BLaER1 (cell line): Measurements from ENCODE around the gene CYB5A.

Experiments
- H3K27ac ChIP-seq: shearing (Covaris generic); formaldehyde crosslinking; 2 replicates; pipeline ENCODE4 v1.8.1; 2022
- H3K27me3 ChIP-seq: shearing (Covaris generic); formaldehyde crosslinking; 2 replicates; pipeline ENCODE4 v1.8.1; 2022
- H3K36me3 ChIP-seq: shearing (Covaris generic); formaldehyde crosslinking; 2 replicates; pipeline ENCODE4 v1.8.1; 2022
- H3K4me1 ChIP-seq: shearing (Covaris generic); formaldehyde crosslinking; 2 replicates; pipeline ENCODE4 v1.8.1; 2022
- H3K4me2 ChIP-seq: shearing (Covaris generic); formaldehyde crosslinking; 2 replicates; pipeline ENCODE4 v1.8.1; 2022
- H3K4me3 ChIP-seq: shearing (Covaris generic); formaldehyde crosslinking; 2 replicates; pipeline ENCODE4 v1.8.1; 2022
- H3K9ac ChIP-seq: shearing (Covaris generic); formaldehyde crosslinking; 2 replicates; pipeline ENCODE4 v1.8.1; 2022
- H3K9me3 ChIP-seq: shearing (Covaris generic); formaldehyde crosslinking; 2 replicates; pipeline ENCODE4 v1.8.1; 2022
- H4K20me1 ChIP-seq: shearing (Covaris generic); formaldehyde crosslinking; 2 replicates; pipeline ENCODE4 v1.8.1; 2022
- Cebpa-rat ChIP-seq: shearing (Covaris generic); IDR thresholded peaks from 2 replicates; pipeline ENCODE4 v1.8.1; 2022

Gene CYB5A

DNA sequence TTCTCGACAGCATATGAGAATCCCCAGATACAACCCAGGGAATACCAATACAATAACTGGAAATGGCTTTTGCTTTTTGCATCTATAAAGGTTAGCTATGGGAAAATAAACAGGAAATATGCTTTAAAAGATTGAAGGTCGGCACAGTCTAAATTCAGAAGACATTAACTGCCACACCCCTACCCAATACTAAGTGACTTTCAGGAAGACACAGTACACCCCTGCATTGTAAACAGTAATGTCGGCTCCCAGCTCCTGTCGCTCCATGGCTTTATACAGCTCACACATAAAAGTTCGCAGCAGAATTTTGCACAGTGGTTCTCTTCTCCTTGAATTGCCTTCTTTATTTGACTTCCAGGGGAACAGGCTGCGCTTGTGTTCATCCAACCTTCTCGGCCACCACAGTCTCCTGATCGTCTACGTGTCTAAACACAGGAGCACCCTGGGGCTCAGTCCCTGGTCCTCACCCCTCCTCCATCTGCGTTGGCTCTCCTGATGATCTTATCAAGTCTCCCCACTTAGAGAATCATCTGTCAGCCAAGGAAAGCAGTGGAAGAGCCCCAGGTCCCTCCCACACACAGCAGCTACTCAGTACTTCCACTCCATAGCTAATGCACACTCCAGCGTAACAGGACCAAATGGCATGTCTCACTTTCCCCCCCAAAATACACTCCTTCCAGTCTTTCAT is 22.7 kb downstream of the CYB5A start:
- Histone ChIP-seq H3K27ac (no peak overlapping the region), H3K27me3 (no peaks in the 10 kb centered on the region), H3K36me3 (peaks cover 37% of the 10 kb centered on the region), H3K4me1 (no peaks in the 10 kb centered on the region), H3K9ac (no peak overlapping the region), H3K4me2 (no peak overlapping the region), H3K9me3 (no peaks in the 10 kb centered on the region), H3K4me3 (no peak overlapping the region), H4K20me1 (peaks cover 10% of the 10 kb centered on the region; the same call in 1 of the 2 replicates)
- no peak for TF ChIP-seq Cebpa-rat

- H4K20me1 ChIP-seq: peaks cover 4% of the 10 kb centered on the region; the same call in 1 of the 2 replicates
- H3K27me3 ChIP-seq: no peaks in the 10 kb centered on the region
- no peak for TF ChIP-seq Cebpa-rat
- H3K36me3 ChIP-seq: peaks cover 39% of the 10 kb centered on the region
- no peak overlapping the region for H3K4me3 ChIP-seq
- H3K9me3 ChIP-seq: no peaks in the 10 kb centered on the region
- H3K27ac ChIP-seq: no peak overlapping the region
- H3K4me1 ChIP-seq: no peaks in the 10 kb centered on the region
- no peak overlapping the region for H3K9ac ChIP-seq
- no peak overlapping the region for H3K4me2 ChIP-seq
Measured at GRCh38 chr18:74268175-74268574, 23.6 kb downstream of the CYB5A start.

DNA sequence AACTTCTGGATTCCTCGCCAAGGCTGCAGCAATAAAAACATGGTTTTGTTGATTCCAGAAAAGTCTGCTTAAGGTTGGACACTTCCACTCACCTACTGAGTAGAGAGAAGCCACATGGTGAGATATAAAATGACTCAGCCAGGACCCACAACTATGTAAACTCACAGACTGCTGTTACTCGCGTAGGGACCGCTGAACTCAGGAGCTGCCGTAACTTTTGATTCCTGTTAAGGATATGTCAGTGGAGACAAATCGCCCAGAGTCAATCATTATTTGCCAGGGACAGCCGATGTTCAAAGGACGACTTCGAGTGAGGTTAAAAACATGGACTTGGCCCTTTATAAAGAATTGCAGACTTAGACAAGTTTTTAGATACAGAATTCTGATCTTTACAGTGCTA is 25.6 kb downstream of the CYB5A start:
- Histone ChIP-seq H3K36me3 (peaks cover 59% of the 10 kb centered on the region), H3K27me3 (no peaks in the 10 kb centered on the region)

GRCh38 chr18:74265546-74266098 is 26.1 kb downstream of the CYB5A start:
- Histone ChIP-seq H3K4me1 (no peaks in the 10 kb centered on the region), H3K9me3 (no peaks in the 10 kb centered on the region), H4K20me1 (peaks cover 4% of the 10 kb centered on the region; the same call in 1 of the 2 replicates), H3K27me3 (no peaks in the 10 kb centered on the region), H3K9ac (no peak overlapping the region), H3K36me3 (peaks cover 63% of the 10 kb centered on the region), H3K4me3 (no peak overlapping the region), H3K27ac (no peak overlapping the region), H3K4me2 (no peak overlapping the region)
- no peak for TF ChIP-seq Cebpa-rat

More for the DNA sequence above, 25.6 kb downstream of the CYB5A start:
- no peak overlapping the region for H3K27ac ChIP-seq
- H3K4me3 ChIP-seq: no peak overlapping the region
- peaks cover 4% of the 10 kb centered on the region; the same call in 1 of the 2 replicates for H4K20me1 ChIP-seq
- TF ChIP-seq Cebpa-rat: no peak
- no peaks in the 10 kb centered on the region for H3K9me3 ChIP-seq
- H3K4me1 ChIP-seq: no peaks in the 10 kb centered on the region
- no peak overlapping the region for H3K4me2 ChIP-seq
- no peak overlapping the region for H3K9ac ChIP-seq

GRCh38 chr18:74264303-74265020 is 27.3 kb downstream of the CYB5A start:
- H3K4me1 ChIP-seq: no peaks in the 10 kb centered on the region
- H3K4me2 ChIP-seq: no peak overlapping the region
- H3K9me3 ChIP-seq: no peaks in the 10 kb centered on the region
- H4K20me1 ChIP-seq: peaks cover 4% of the 10 kb centered on the region; the same call in 1 of the 2 replicates
- peaks cover 72% of the 10 kb centered on the region for H3K36me3 ChIP-seq
- no peak overlapping the region for H3K4me3 ChIP-seq
- H3K9ac ChIP-seq: no peak overlapping the region
- no peak for TF ChIP-seq Cebpa-rat
- no peak overlapping the region for H3K27ac ChIP-seq
- no peaks in the 10 kb centered on the region for H3K27me3 ChIP-seq

DNA sequence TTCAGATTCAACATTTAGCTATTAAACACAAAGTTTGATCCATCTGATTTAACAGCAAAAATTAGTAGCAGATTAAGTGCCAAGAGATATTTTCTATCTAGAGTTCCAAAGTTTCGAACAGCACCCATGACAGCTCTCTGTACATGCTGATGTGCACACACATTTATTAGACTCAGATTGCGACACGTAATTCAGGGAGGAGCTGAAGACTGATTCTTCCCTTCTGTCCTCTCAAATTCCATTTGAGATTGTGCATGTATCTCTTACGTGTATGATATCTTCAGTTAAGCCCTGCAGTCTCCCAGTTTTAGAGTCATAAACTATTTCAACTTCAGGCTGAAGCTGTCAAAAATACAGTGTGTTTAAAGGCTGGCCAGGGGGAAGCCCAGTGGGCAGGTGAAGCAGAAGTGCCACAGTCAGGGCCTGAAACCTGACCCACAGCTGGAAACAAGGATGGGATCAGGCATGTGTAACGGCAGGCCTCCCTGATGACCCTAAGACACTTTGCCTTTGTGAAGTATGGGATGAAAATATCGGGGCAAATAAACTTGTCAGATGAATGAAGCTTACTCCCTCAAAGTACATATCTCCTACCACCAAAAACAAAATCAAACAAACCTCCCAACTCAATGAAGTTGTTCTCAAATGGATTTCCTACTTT is 30.6 kb downstream of the CYB5A start:
- H3K27ac ChIP-seq: no peak overlapping the region
- H3K4me1 ChIP-seq: no peaks in the 10 kb centered on the region
- no peak overlapping the region for H3K4me2 ChIP-seq
- H3K9me3 ChIP-seq: no peaks in the 10 kb centered on the region
- H3K4me3 ChIP-seq: no peak overlapping the region
- peaks cover 70% of the 10 kb centered on the region for H3K36me3 ChIP-seq
- no peaks in the 10 kb centered on the region for H4K20me1 ChIP-seq
- no peak for TF ChIP-seq Cebpa-rat
- H3K27me3 ChIP-seq: no peaks in the 10 kb centered on the region
- no peak overlapping the region for H3K9ac ChIP-seq

GRCh38 chr18:74259347-74259746 is 32.4 kb downstream of the CYB5A start:
- Histone ChIP-seq H4K20me1 (no peaks in the 10 kb centered on the region), H3K36me3 (peaks cover 52% of the 10 kb centered on the region), H3K27ac (no peak overlapping the region), H3K4me3 (no peak overlapping the region), H3K9ac (no peak overlapping the region), H3K4me1 (peaks cover 8% of the 10 kb centered on the region), H3K27me3 (no peaks in the 10 kb centered on the region), H3K9me3 (no peaks in the 10 kb centered on the region), H3K4me2 (no peak overlapping the region)
- no peak for TF ChIP-seq Cebpa-rat

- peaks cover 48% of the 10 kb centered on the region for H3K36me3 ChIP-seq
- H3K9me3 ChIP-seq: no peaks in the 10 kb centered on the region
- H3K27me3 ChIP-seq: no peaks in the 10 kb centered on the region
- TF ChIP-seq Cebpa-rat: no peak
- H3K27ac ChIP-seq: no peak overlapping the region
- no peak overlapping the region for H3K9ac ChIP-seq
- no peak overlapping the region for H3K4me2 ChIP-seq
- no peak overlapping the region for H3K4me3 ChIP-seq
- no peaks in the 10 kb centered on the region for H4K20me1 ChIP-seq
- H3K4me1 ChIP-seq: peaks cover 8% of the 10 kb centered on the region
Measured at GRCh38 chr18:74257083-74257482, 34.7 kb downstream of the CYB5A start.

DNA sequence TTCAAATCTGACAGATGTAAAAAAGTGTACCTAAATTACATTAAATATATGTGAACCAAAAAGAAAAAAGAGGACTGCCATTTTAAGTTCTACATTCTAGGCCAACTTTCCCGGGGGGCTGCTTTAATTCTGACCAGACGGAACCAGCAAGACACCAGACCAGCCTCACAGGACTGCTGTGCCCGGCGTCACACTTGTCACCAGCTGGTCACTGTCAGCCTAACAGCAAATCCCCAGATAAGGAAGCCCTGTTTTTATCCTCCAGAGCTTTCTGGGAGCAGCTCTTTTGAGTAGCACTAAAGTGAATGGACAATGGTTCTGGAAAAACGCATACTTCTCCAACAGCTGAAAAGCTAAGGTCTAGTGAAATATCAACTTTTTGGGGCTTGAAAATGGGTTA is 35.6 kb downstream of the CYB5A start:
- no peaks in the 10 kb centered on the region for H3K9me3 ChIP-seq
- peaks cover 8% of the 10 kb centered on the region for H3K4me1 ChIP-seq
- no peak overlapping the region for H3K4me2 ChIP-seq
- no peaks in the 10 kb centered on the region for H4K20me1 ChIP-seq
- no peak overlapping the region for H3K27ac ChIP-seq
- TF ChIP-seq Cebpa-rat: no peak
- peaks cover 44% of the 10 kb centered on the region for H3K36me3 ChIP-seq
- no peak overlapping the region for H3K9ac ChIP-seq
- H3K4me3 ChIP-seq: no peak overlapping the region
- H3K27me3 ChIP-seq: no peaks in the 10 kb centered on the region
